ENCODE data around the gene ZNF710.

The ZNF710 gene

GRCh38 chr15:90020936-90021507, 19.9 kb downstream of the ZNF710 start:
- Histone ChIP-seq H3K9me3 (ENCODE audit: control insufficient read depth, low read depth, low read length) (no peaks in the 10 kb centered on the region), H3K9ac (ENCODE audit: low read length) (no peak overlapping the region), H3K4me3 (ENCODE audit: low read length) (no peak overlapping the region), H3K36me3 (ENCODE audit: control insufficient read depth, low read depth, low read length) (no peaks in the 10 kb centered on the region), H3K27me3 (ENCODE audit: control insufficient read depth, insufficient read depth, low read length) (no peaks in the 10 kb centered on the region), H3K27ac (ENCODE audit: low read length) (no peak overlapping the region), H3K4me1 (ENCODE audit: control insufficient read depth, low read depth, low read length) (peaks cover 10% of the 10 kb centered on the region)

- Histone ChIP-seq H3K27ac (ENCODE audit: low read length) (no peak overlapping the region), H3K4me1 (ENCODE audit: control insufficient read depth, low read depth, low read length) (peaks cover 10% of the 10 kb centered on the region), H3K36me3 (ENCODE audit: control insufficient read depth, low read depth, low read length) (no peaks in the 10 kb centered on the region), H3K9me3 (ENCODE audit: control insufficient read depth, low read depth, low read length) (no peaks in the 10 kb centered on the region), H3K9ac (ENCODE audit: low read length) (no peak overlapping the region), H3K4me3 (ENCODE audit: low read length) (no peak overlapping the region), H3K27me3 (ENCODE audit: control insufficient read depth, insufficient read depth, low read length) (no peaks in the 10 kb centered on the region)
Observed at GRCh38 chr15:90022345-90022744, 21.2 kb downstream of the ZNF710 start.

GRCh38 chr15:90022905-90023700, 22.0 kb downstream of the ZNF710 start:
- Histone ChIP-seq H3K4me1 (ENCODE audit: control insufficient read depth, low read depth, low read length) (peaks cover 10% of the 10 kb centered on the region), H3K36me3 (ENCODE audit: control insufficient read depth, low read depth, low read length) (no peaks in the 10 kb centered on the region), H3K9ac (ENCODE audit: low read length) (no peak overlapping the region), H3K9me3 (ENCODE audit: control insufficient read depth, low read depth, low read length) (no peaks in the 10 kb centered on the region), H3K4me3 (ENCODE audit: low read length) (no peak overlapping the region), H3K27ac (ENCODE audit: low read length) (no peak overlapping the region), H3K27me3 (ENCODE audit: control insufficient read depth, insufficient read depth, low read length) (no peaks in the 10 kb centered on the region)

GRCh38 chr15:90024406-90024805, 23.3 kb downstream of the ZNF710 start:
- Histone ChIP-seq H3K27ac (ENCODE audit: low read length) (no peak overlapping the region), H3K9me3 (ENCODE audit: control insufficient read depth, low read depth, low read length) (no peaks in the 10 kb centered on the region)

DNA sequence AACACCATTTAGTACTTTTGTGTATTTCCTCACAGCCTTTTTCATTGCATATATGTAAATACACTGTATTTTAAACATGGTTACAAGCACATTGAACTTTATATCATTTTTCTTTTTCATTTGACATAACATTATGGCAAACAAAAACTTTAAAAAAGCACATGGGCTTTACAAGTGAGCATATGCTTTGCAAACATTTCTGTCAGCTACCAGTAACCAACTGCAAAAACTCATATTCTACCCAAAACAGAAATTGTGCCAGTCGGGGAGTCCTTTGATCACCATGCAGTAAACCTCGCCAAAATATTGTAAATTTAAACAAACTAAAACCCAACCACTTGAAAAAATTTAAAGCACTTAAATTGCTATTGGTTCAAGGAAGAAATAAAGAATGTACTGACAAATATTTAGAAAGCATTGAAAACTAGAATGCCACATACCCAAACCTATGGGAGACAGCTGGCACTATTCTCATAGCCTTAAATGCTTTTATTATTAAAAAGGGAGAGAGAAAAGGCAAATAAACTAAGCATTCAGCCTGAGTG, 24.4 kb downstream of the ZNF710 start:
- H3K27ac ChIP-seq (ENCODE audit: low read length), result no peak overlapping the region
- no peaks in the 10 kb centered on the region for H3K36me3 ChIP-seq (ENCODE audit: control insufficient read depth, low read depth, low read length)
- H3K4me3 ChIP-seq (ENCODE audit: low read length), result no peak overlapping the region
- H3K4me1 ChIP-seq (ENCODE audit: control insufficient read depth, low read depth, low read length), result peaks cover 6% of the 10 kb centered on the region
- H3K9ac ChIP-seq (ENCODE audit: low read length), result no peak overlapping the region
- no peaks in the 10 kb centered on the region for H3K27me3 ChIP-seq (ENCODE audit: control insufficient read depth, insufficient read depth, low read length)
- H3K9me3 ChIP-seq (ENCODE audit: control insufficient read depth, low read depth, low read length), result no peaks in the 10 kb centered on the region

More at GRCh38 chr15:90024406-90024805, 23.3 kb downstream of the ZNF710 start:
- Histone ChIP-seq H3K36me3 (ENCODE audit: control insufficient read depth, low read depth, low read length) (no peaks in the 10 kb centered on the region), H3K9ac (ENCODE audit: low read length) (no peak overlapping the region), H3K27me3 (ENCODE audit: control insufficient read depth, insufficient read depth, low read length) (no peaks in the 10 kb centered on the region), H3K4me1 (ENCODE audit: control insufficient read depth, low read depth, low read length) (peaks cover 10% of the 10 kb centered on the region), H3K4me3 (ENCODE audit: low read length) (no peak overlapping the region)

DNA sequence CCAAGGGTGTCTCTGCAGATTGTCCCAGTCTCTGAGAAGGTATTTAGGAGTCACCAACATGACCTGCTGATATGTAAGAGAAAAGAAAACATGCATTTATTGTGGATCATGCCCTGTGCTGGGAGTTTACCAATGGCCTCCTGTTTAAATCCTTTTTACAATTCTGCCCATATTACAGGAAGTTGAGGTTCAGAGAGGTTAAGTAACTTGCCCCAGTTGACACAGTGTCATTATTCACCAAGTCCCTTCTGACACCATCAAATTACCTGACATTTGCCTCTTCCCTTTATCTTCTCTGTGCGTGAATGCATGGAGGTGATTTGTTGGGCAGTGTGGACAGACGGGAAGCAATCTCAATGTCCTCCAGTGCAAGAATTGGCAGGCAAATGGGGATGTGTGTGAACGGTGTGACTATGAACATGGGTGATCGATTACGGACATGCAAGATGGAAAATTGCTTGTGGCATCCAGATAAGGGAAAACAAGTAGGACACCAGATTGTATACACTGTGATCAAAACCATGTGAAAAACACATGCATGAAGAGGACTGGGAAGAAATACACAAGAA, 27.3 kb downstream of the ZNF710 start:
- no peaks in the 10 kb centered on the region for H3K9me3 ChIP-seq (ENCODE audit: control insufficient read depth, low read depth, low read length)
- peaks cover 13% of the 10 kb centered on the region for H3K4me1 ChIP-seq (ENCODE audit: control insufficient read depth, low read depth, low read length)
- no peak overlapping the region for H3K4me3 ChIP-seq (ENCODE audit: low read length)
- H3K27me3 ChIP-seq (ENCODE audit: control insufficient read depth, insufficient read depth, low read length), result no peaks in the 10 kb centered on the region
- no peak overlapping the region for H3K27ac ChIP-seq (ENCODE audit: low read length)
- H3K36me3 ChIP-seq (ENCODE audit: control insufficient read depth, low read depth, low read length), result no peaks in the 10 kb centered on the region
- H3K9ac ChIP-seq (ENCODE audit: low read length), result no peak overlapping the region

DNA sequence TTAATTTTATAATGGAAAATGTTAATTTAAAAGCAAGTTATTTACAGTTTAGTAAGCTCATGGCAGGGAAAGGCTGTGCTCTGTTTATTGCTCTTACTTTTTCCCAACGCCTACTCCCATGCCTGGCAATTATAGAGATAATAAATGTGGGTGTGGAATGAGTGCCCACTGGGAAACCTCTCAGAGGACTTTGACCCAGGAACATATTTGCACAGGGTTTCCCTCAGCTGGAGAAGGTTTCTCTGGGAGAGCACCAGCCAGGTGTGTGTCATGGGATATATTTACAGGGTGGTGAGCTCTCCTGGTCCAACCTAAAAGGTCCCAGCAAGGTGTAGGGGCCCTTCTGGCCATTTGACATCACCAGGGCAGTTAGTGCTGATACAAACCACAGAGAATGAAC, 27.9 kb downstream of the ZNF710 start:
- peaks cover 13% of the 10 kb centered on the region for H3K4me1 ChIP-seq (ENCODE audit: control insufficient read depth, low read depth, low read length)

DNA sequence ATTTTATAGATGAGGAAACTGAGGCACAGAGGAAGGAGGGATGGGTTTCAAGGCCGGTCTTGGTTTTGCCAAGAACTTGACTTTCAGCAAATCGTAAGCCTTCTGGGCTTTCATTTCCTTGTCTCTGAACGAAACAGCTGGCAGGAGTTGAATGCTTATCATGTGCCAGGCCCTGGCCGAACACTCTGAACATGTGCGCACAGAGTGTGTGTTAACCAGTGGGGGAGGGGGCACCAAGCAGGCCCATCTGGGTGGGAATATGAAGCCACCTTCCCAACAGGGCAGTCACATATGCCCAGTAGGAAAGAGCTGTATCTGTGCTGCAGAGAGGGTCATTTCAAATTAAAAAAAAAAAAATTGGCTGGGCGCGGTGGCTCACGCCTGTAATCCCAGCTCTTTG, 29.3 kb downstream of the ZNF710 start:
- Histone ChIP-seq H3K27ac (ENCODE audit: low read length) (no peak overlapping the region), H3K9me3 (ENCODE audit: control insufficient read depth, low read depth, low read length) (no peaks in the 10 kb centered on the region), H3K9ac (ENCODE audit: low read length) (no peak overlapping the region), H3K27me3 (ENCODE audit: control insufficient read depth, insufficient read depth, low read length) (no peaks in the 10 kb centered on the region), H3K4me3 (ENCODE audit: low read length) (no peak overlapping the region), H3K4me1 (ENCODE audit: control insufficient read depth, low read depth, low read length) (peaks cover 26% of the 10 kb centered on the region), H3K36me3 (ENCODE audit: control insufficient read depth, low read depth, low read length) (no peaks in the 10 kb centered on the region)

More for the DNA sequence above, 27.9 kb downstream of the ZNF710 start:
- Histone ChIP-seq H3K9me3 (ENCODE audit: control insufficient read depth, low read depth, low read length) (no peaks in the 10 kb centered on the region), H3K4me3 (ENCODE audit: low read length) (no peak overlapping the region), H3K27me3 (ENCODE audit: control insufficient read depth, insufficient read depth, low read length) (no peaks in the 10 kb centered on the region), H3K27ac (ENCODE audit: low read length) (no peak overlapping the region), H3K36me3 (ENCODE audit: control insufficient read depth, low read depth, low read length) (no peaks in the 10 kb centered on the region), H3K9ac (ENCODE audit: low read length) (no peak overlapping the region)

- Histone ChIP-seq H3K4me3 (ENCODE audit: low read length) (no peak overlapping the region), H3K27ac (ENCODE audit: low read length) (no peak overlapping the region), H3K9me3 (ENCODE audit: control insufficient read depth, low read depth, low read length) (no peaks in the 10 kb centered on the region), H3K4me1 (ENCODE audit: control insufficient read depth, low read depth, low read length) (peaks cover 29% of the 10 kb centered on the region), H3K9ac (ENCODE audit: low read length) (no peak overlapping the region), H3K27me3 (ENCODE audit: control insufficient read depth, insufficient read depth, low read length) (no peaks in the 10 kb centered on the region), H3K36me3 (ENCODE audit: control insufficient read depth, low read depth, low read length) (no peaks in the 10 kb centered on the region)
Observed at GRCh38 chr15:90031231-90031791, 30.2 kb downstream of the ZNF710 start.

DNA sequence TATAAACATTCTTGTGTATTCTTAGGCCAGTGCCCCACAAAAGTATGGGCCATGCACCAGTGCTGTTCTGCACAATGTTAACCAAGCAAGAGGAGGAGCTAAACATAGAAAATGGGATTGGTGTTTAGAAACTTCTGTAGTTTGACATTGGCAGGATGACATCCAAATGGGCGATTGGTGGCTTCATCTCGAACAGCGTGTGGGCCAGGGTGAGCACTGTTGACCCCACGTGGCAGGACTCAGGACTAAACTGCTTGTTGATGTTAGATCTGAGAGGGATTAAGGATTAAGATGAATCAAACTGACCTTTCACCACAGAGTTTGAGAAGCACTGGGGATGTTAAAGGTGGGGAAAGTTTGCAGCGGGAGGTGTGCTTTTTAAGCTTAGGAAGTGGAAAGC, 31.9 kb downstream of the ZNF710 start:
- Histone ChIP-seq H3K27ac (ENCODE audit: low read length) (no peak overlapping the region), H3K4me1 (ENCODE audit: control insufficient read depth, low read depth, low read length) (peaks cover 34% of the 10 kb centered on the region), H3K27me3 (ENCODE audit: control insufficient read depth, insufficient read depth, low read length) (no peaks in the 10 kb centered on the region), H3K36me3 (ENCODE audit: control insufficient read depth, low read depth, low read length) (no peaks in the 10 kb centered on the region), H3K9ac (ENCODE audit: low read length) (no peak overlapping the region), H3K4me3 (ENCODE audit: low read length) (no peak overlapping the region), H3K9me3 (ENCODE audit: control insufficient read depth, low read depth, low read length) (no peaks in the 10 kb centered on the region)

DNA sequence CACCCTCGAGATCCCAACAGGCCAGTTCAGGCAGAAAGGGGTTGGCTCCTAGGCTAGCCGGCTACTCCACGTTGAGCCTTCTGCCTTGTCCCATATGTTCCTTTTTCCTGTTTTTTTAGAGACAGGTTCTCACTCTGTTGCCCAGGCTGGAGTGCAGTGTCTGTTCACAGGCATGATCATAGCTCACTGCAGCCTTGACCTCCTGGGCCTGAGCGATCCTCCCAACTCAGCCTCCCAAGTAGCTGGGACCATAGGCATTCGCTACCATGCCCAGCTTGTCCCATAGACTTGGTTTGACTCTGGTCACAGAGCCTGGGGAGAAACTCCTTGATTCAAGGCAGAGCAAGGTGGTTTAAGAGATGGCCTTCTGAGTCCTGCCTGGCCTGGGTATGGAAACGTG, 32.3 kb downstream of the ZNF710 start:
- no peaks in the 10 kb centered on the region for H3K9me3 ChIP-seq (ENCODE audit: control insufficient read depth, low read depth, low read length)
- no peak overlapping the region for H3K4me3 ChIP-seq (ENCODE audit: low read length)
- peaks cover 38% of the 10 kb centered on the region for H3K4me1 ChIP-seq (ENCODE audit: control insufficient read depth, low read depth, low read length)
- no peaks in the 10 kb centered on the region for H3K27me3 ChIP-seq (ENCODE audit: control insufficient read depth, insufficient read depth, low read length)
- no peak overlapping the region for H3K27ac ChIP-seq (ENCODE audit: low read length)
- no peak overlapping the region for H3K9ac ChIP-seq (ENCODE audit: low read length)
- H3K36me3 ChIP-seq (ENCODE audit: control insufficient read depth, low read depth, low read length), result no peaks in the 10 kb centered on the region

Data from iPS-18a (cell line).